HG02763 (cell line): Measurements from ENCODE around the gene RSPO3.

ENCODE experiments used
- ATAC-seq: cut with Tn5 transposase; IDR thresholded peaks from one replicate; pipeline ENCODE4 v1.9.1; 2021; ENCODE audit warnings: mild to moderate bottlenecking, moderate library complexity; ENCODE audit not compliant: unreplicated experiment

Gene RSPO3

DNA sequence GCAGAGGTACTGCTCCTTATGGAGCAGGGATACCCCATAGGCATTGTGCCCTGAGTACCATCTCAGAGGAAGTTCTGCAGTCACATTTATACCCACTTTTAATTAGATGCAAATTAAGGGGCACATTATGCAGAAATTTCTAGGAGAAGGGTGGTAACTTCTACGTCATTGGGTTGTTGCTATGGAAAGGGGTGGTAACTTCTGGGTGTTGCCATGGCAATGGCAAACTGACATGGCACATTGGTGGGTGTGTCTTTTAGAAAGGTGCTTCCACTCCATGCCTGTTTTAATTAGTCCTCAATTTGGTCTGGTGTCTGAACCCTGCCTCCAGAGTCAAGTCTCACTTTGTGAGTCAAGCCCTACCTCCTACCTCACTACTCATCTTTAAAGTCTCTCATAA is 42.0 kb downstream of the RSPO3 start:
- no peak for ATAC-seq

DNA sequence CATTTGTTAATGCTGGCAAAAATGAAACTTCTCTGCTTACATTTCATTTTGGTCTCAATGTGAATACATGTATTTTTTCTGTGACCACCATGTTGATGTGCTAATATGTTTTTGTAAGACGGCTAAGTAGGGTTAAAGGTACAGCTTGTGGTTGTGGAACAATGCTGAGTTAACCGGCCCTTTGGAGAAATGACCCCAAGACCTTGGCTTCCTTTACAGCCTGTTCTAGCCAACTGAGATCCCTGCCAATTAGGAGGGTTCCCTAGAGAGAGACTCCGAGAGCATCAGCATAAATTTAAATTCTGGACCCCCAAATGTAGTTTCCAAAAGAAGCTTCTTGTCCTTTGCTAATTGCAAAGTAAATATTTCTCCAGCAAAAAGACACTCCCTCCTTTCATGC is 44.4 kb downstream of the RSPO3 start:
- ATAC-seq = no peak

DNA sequence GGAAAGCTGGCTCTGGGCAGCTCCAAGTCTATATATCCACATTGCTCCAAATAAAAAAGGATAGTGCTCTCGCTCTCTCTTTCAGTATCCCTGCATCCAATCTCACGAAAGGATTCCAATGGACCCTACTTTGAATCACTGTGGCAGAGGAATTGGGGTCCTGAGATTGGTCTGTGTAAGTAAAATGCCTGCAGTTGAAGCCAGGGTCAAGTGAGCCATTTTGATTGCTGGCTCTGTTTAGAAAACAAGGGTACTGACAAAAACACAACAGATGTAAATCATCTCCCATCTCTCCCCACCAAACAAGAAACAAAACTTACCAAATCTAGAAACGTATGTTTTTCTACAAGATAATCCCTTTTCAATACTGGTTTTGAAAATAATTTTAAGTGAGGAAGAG is 45.6 kb downstream of the RSPO3 start:
- ATAC-seq = no peak

DNA sequence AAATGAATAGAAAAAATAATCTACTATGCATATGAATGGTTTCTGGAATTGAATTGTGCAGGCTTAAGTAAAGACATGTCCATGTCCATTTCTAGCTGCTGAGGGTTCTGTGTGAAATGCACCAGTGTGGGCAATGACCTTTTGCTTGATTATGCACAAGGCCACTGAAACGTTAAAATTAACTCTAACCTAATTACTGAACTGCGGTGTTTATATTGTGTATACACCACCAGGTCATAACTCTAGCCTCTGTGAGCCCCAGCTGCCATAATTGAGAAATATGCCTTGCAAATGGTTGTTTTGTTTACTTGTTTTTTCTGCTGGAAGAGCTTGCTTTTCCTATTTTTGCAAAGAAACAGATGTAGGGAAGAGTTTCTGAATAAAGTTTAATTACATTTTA is 46.1 kb downstream of the RSPO3 start:
- no peak for ATAC-seq

DNA sequence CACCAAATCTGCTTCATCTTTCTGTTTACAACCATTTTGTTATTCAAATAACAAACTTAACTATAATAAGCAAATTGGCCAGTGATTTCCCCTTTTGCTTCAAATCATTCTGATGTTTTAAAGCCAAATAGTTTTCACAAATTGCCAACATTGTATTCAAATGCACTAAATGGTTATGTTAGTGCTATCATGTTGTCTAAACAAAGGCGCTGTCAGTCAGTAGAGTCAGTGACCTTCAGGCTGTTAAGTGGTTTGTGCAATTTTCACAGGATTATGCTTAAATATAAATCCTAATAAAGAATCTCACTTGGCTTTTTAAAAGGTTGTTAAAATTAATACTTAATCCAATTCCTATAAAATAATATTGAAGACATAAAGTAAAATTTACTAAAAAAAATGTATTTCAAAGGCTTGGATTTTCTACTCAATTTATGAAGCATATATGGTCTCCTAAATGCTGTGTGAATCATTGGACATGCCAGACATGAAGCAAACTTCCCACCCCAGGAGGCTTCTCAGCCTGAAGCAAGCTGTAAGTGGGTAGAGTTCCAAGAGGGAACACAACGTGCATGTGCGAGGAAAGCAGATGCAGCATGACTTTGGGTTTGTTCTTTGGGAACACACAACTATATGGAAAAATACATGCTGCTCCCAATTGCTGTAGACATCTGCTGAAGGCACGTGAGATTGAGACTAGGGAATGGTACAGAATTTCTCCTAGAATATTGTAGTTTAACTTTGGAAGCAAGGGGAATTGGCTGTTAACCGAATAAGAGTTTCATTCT is 54.9 kb downstream of the RSPO3 start:
- no peak for ATAC-seq

DNA sequence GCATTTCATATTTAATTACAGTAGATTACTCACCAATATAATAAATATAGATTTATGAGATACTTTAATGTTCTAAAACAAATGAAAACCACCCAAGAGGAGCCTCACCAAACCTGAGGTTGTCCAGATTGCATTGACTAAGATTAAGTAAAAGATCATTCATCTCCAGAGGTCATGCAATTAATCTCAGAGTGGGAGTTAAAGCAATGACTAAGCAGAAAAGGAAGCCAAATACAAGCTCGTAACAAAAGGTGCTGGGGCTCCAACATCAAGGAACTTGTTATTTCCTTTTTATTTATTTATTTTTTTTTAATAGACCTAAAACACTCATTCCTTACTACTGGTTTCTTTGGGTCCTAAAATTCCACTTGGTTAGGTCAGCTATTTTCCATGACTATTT is 57.7 kb downstream of the RSPO3 start:
- ATAC-seq = no peak

DNA sequence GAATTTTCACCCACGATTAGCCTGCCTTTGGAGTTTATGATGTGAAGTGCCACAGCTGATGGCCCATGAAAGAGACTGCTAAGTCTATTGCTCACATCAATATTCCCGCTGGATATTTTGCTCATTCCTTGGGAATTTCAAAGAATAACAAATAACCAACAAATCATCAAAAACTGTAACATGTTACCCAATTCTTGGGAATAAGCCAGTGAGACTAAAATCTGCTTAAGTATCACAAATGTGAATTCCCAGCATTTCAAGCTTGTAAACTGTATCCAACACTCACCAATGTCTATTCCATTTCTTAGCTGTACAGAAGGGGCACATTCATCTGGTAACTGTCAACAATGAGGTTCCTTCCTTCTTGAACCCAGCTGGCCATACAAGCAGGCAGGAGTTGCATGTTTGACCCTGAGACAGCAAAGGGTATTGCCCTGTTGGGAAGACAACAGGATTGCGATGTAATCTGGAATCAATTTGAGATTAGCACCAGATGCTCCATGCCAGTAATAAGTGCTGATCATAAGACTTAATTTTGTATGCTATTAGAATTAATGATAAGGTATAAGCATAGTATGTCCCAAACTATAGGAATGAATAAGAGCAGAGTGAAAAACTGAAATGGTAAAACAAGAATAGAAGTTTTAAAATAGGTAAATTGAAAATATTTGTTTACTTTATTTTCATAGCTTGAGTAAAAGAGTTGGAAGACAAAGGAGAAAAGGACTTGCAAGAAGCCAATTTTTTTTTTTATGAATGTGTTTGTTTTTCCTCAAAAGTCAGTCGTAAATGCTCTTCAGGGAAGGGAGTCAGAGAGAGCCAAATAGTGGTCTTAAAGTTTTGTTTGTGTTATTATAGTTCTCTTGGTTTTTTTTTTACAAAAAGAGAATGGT is 58.8 kb downstream of the RSPO3 start:
- ATAC-seq = no peak

DNA sequence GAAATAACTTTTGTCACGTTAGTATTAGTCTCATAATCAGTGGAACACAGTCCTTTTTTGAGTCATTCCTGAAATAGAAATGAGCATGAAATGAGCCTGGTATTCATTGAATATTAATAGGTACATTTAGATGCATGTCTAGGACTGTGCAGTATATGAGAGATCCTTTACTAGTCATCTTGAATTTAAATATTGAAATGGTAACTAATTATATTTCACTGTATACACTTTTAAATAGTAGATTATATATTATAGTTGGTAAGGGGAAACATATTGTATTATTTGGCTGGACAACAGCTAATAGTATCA is 59.4 kb downstream of the RSPO3 start:
- no peak for ATAC-seq

DNA sequence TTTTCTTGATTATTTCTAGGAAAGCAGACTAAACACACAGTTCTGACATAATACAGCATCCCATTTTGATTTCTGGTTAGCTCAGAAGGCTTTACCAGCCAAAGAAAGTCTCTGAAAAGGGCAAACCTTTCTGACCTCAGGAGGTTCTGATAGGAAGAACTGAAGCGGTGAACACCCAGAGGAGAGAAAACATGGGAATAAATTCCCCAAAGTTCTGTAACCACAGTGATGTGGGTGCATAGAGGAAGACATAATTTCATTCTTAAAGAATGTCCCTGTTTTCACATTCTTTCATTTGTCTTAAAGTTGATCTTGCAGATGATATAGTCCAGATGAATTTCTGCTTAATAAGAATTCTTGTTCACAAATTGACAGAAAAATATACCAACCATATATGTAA is 60.3 kb downstream of the RSPO3 start:
- no peak for ATAC-seq

DNA sequence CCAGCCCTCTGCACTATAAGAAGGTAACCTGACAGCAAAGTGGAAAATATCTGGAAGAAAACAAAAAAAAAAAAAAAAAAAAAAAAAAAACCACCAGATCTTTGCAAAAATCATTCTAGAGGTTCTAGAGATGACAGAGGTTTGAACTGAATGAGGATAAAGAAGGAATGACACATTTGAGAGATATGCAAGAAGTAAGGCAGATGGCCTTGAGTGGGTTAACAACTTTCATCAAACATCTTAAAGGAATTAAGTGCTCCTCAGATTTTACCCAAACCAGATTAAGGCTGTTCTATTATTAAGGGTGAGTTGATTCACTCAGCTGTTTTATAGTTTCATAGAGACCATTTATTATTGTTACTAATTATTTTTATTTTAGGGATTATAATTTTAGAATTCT is 62.0 kb downstream of the RSPO3 start:
- ATAC-seq = no peak

DNA sequence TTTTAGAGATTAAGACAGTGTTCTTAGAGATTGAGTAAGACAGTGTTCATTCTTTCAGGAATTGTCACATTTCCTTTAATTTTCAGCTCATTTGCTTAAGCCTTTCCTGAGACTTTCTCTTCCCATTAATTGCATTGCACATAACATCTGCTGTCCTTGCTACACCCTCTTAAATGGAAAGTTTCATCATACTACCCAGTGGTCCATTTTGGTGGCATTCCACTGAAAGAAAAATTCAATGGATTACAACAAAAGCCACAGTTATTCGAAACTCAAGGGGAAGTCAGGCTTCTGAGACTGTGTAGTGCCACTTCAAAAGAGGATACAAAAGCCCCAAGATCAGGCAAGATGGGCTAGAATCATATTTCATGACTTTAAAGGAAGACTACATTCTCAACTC is 64.0 kb downstream of the RSPO3 start:
- ATAC-seq = no peak

DNA sequence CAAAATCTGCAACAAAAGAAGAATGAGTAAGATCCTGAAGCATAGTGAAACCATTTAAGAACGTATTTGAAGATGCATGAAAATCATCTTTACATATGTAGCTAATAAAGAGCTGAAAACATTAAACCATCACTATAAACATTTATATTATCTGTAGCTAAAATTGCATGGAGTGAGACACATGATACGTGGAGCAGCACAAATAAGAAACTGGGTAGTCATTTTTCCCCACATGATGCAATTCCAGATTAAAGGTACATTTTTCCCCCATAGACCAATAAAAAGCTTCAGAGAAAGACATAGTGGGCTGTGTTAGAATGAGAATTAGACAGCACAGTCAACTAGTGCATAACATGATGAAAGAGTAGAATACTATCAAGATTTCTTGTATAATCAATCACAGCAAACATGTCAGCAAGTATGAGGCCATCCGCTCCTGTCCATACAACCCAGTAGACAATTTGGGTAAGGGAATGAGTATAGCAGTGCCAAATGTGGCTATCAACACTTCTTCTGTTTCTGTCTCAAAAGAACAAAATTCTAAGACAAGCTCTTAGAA is 67.0 kb downstream of the RSPO3 start:
- no peak for ATAC-seq

DNA sequence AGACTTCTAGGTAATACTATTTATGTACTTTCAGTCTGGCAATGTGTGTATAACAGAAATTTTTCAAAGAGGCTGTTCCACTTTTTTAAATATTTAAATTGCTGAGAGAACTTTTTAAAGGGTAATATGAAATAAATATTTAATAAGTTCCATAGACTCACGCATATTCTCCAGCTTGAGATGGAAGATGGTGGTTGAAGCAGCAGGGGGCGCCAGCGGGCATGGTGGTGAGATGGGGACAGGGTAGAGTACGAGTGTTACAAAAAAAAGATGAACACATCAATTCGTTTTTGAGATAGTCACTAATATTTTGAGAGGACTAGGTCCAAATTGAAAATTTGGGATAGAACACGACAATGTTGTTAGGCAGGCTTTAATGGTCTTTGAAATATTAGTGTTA is 68.4 kb downstream of the RSPO3 start:
- ATAC-seq = no peak

DNA sequence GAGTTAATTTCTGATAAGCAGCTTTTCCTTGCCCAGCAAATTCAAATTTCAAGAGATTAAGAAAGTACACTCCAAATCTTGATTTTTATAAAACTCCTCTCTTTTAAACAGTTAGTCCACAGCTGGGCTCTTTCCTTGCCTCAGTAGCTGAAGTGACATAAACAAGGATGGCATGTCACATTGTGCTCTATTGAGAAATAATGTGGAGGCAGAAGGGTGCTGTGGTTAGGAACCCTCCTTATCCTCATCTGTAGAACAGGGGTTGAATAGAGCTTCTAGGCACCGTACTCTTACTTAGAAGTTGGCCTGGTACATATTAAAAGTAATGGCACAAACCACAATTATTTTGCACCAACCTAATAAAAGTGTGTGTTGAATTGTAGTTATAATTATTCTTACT is 70.3 kb downstream of the RSPO3 start:
- ATAC-seq = no peak

DNA sequence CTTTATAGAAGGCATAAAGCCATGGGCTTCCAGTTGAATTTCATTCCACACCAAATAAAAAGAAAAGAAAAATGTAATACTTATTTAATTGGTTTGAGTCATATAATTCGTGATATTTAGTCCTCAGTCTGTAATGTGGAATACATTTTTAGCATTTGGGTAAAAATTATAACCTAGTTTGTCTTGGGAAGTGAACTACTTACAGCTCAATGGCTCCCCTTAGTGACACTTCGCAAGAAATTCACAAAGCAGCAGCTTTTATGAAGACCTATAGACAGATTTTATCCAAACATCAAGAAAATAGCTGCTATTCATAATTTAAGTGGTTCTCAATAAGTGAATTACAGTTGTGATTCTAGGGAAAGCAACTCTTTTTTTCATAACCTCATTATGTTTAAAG is 72.1 kb downstream of the RSPO3 start:
- ATAC-seq = no peak

DNA sequence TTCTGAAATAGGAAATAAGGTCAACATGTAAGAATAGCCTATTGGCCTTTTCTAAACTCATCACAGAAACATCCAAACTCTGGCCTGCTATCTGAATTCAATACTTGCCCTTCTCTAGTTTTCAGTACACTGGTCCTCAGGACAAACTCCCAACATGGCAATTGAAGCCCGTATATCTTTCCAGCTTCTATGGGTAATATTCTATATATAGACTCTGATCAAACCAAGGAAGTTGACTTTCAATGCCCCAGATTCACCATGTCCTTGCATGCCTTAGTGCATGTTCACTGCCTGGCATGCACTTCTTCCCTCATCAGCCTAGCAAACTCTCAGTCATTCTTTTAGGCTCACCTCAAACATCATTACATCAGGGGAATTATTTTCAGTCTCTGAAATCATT is 73.2 kb downstream of the RSPO3 start:
- no peak for ATAC-seq

DNA sequence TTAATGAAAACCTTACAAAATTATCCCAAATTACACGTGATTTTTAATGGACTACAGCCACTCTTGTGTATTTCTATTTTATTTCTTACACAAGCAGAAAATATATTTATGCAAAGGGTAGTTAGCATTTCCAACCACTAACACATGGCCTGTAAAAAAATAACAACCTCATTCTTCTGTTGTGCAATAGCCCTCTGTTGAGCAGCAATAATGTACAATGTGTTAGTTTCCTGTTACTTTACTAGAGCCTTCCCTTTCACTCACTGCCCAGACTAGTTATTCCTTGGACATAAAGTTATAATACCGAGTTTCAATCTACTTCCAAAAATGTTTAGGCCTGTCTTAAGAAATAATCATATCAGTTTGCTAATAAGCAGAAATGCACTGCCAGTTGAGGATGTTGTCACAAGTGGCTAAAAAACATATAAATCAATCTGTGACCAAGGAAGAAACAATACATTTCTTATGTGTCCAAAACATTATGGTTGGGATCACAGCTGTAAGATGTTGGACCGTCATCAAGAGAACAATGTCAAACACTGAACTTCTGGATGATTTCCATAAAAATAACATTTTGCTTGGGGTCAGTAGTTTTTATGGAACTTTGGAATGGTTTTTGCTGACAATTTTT is 74.6 kb downstream of the RSPO3 start:
- no peak for ATAC-seq

DNA sequence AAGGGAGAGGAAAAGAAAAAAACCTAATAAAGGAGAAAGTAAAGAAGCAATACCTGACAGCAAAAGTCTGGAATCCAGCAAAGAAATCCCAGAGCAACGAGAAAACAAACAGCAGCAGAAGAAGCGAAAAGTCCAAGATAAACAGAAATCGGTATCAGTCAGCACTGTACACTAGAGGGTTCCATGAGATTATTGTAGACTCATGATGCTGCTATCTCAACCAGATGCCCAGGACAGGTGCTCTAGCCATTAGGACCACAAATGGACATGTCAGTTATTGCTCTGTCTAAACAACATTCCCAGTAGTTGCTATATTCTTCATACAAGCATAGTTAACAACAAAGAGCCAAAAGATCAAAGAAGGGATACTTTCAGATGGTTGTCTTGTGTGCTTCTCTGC is 77.4 kb downstream of the RSPO3 start:
- no peak for ATAC-seq

DNA sequence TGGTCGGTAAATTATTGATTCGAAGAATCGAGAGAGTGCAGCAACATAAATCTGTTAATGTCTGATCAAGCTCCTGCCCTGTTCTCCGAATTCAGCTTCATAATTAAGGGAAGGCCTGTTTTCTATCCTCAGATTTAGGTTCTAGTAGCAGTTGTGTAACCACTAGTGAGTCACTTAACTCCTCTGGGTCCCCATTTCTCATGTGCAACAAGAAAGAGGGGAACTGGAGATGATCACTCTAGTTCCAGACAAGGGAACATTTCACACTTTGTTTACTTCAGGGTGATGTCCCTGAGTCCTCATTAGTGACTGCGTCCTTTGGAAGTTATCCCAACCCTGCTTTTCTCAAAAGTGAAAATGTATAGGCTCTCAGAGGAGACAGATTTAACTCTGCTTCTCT is 80.1 kb downstream of the RSPO3 start:
- no peak for ATAC-seq

DNA sequence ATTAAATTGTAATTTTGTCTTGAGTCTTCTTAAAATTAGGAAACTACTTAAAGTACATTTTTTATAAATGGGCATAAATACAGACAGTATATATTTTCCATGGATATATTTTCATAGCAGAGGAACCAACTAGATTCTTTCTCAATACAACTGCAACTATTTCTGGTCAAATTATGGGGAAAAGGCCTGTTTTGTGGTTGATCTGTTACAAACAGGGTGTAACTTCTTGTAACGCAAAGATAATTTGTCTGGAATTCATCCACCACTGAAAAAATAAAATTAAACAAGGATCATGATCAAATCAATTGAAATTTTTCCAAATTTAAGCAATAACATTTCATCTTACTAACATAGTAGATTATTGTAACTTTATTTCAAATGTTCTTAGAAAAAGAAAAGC is 81.0 kb downstream of the RSPO3 start:
- ATAC-seq = no peak

DNA sequence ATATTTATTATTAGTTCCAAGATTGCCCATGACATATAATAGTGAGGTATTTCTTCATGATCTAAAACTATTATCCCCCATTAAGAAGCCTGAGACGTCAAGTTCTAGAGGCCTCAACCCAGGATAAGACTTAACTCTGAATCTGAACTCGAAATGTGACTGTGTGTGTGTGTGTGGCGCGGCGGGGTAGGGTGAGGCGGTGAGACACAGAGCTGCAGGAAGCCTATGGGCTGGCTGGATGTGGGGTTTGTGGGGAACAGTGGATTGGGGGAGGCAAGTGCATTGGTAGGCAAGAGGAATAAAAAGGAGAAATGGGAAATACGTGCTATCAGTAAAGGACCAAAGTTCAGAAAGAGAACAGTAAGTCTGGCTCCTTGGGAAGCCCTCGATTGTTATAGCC is 81.6 kb downstream of the RSPO3 start:
- ATAC-seq = no peak

DNA sequence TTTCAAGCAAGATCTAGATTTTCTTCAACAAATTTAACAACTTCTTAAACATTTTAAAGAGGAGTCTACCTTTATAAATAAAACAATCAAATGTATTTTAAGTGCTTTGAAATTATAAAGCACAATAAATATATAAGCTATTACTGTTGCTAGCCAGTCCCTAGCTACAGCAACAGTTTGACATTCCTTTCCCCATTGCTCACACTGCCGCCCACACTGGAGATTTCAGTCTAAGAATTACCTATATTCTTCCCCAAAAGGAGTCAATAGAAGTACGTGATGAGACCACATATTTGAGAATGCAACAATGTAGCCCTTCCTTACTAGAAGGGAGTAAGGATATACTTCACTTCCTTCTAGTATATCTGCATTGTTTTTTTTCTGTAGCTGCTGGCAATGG is 82.8 kb downstream of the RSPO3 start:
- no peak for ATAC-seq
